Measurements from ENCODE around the gene INO80C.

INO80C gene

DNA sequence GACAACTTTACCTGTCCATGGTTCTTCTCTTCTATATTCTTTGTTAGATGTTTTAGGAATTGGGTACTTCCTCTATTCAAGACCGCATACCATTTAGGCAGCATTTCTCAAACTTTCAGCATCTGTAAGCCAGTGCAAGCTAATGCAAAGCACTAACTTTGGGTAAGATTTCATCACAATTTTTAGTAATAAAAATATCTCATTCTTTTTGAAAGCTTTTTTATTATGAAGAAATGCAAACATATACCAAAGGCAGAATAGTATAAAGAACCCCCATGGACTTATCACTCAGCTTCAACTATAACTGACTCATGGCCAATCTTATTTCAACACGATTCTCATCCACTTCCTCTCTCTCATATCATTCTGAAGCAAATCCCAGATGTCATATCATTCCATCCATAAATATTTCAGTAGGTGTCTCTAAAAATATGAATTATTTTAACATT is 32.9 kb downstream of the INO80C start:
- H3K27ac ChIP-seq = peak overlapping the region; percentile 73; the same call in 1 of the 2 replicates
- peak overlapping the region; percentile 94 for H3K4me2 ChIP-seq
- H3K9ac ChIP-seq = no peak overlapping the region
- TF ChIP-seq Cebpa-rat (IDR thresholded peaks at IDR 0.05) = no peak
- peak overlapping the region; percentile 57; the same call in 1 of the 2 replicates for H3K4me3 ChIP-seq
- H3K9me3 ChIP-seq = no peaks in the 10 kb centered on the region; the same call in 1 of the 2 replicates
- no peaks in the 10 kb centered on the region for H3K27me3 ChIP-seq
- no peaks in the 10 kb centered on the region for H4K20me1 ChIP-seq
- H3K36me3 ChIP-seq = no peaks in the 10 kb centered on the region
- H3K4me1 ChIP-seq = peaks cover 83% of the 10 kb centered on the region

DNA sequence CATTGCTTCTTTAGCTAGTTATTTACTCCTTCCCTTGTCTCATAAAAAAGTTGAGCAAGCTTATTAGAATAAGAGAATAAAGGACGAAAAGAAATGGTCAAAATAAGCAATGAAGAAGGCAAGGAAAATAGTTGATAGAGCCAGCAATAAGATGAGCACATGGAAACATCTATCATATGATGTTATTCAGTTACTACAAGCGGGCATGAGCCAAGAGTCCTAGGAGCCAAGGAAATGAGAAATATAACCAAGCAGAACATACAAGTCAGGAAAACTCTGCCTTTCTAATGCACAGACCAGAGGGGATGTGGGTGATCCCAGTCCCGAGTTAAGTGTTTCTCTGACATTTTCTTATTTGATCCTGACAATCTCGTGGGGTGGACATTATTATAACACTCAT is 33.9 kb downstream of the INO80C start:
- H3K27me3 ChIP-seq = no peaks in the 10 kb centered on the region
- no peak overlapping the region for H3K9ac ChIP-seq
- peak overlapping the region; percentile 73 for H3K27ac ChIP-seq
- peaks cover 78% of the 10 kb centered on the region for H3K4me1 ChIP-seq
- no peaks in the 10 kb centered on the region; the same call in 1 of the 2 replicates for H3K9me3 ChIP-seq
- H3K4me2 ChIP-seq = peak overlapping the region; percentile 94
- peak overlapping the region; percentile 21; the same call in 1 of the 2 replicates for H3K4me3 ChIP-seq
- H4K20me1 ChIP-seq = no peaks in the 10 kb centered on the region
- no peak for TF ChIP-seq Cebpa-rat (IDR thresholded peaks at IDR 0.05)
- no peaks in the 10 kb centered on the region for H3K36me3 ChIP-seq

DNA sequence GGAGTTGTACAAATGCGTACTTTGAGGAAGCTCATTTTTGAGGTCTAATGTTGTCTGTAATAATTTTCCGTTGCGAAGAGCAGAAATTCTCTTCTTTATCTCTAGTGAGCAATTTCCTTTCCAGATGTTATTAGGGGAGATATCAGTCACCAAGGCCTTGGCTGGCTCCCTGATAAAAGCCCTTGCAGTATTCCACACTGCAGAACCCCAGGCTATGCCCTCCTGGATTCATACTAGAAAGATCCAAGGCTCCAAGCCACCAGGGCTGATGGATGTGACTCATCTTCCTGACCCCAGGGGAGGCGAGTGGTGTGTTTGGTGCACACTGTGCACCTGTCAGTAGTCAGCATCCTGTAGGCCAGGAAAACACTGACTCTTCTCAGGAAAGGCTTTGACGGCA is 34.7 kb downstream of the INO80C start:
- Histone ChIP-seq H3K36me3 (peaks cover 3% of the 10 kb centered on the region; the same call in 1 of the 2 replicates), H3K27me3 (no peaks in the 10 kb centered on the region), H3K9ac (peak overlapping the region; percentile 28; the same call in 1 of the 2 replicates), H3K4me3 (peak overlapping the region; percentile 21; the same call in 1 of the 2 replicates), H4K20me1 (no peaks in the 10 kb centered on the region), H3K9me3 (no peaks in the 10 kb centered on the region; the same call in 1 of the 2 replicates), H3K4me1 (peaks cover 75% of the 10 kb centered on the region), H3K27ac (peak overlapping the region; percentile 73), H3K4me2 (peak overlapping the region; percentile 94)
- no peak for TF ChIP-seq Cebpa-rat (IDR thresholded peaks at IDR 0.05)

DNA sequence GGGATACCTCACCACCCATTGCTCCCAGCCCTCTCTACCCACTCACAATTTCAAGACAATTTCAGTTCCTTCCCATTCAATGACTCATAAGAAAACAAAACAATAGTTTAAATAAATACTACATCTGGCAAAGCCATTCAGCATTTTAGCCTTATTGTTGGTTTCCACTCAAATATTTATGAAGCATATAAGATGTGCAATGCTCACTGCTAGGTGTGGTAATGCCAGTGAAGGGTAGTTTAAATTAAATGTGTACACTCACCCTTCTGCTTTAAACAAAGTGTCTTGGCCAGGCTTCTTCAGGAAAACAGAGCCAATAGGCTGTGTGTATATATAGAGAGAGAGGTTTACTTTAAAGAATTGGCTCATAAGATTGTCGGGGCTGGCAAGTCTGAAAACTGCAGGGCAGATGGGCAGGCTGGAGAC is 37.0 kb downstream of the INO80C start:
- no peak overlapping the region for H3K9ac ChIP-seq
- peak overlapping the region; percentile 39; the same call in 1 of the 2 replicates for H3K27ac ChIP-seq
- H3K4me1 ChIP-seq = peaks cover 52% of the 10 kb centered on the region
- H3K36me3 ChIP-seq = peaks cover 14% of the 10 kb centered on the region; the same call in 1 of the 2 replicates
- no peaks in the 10 kb centered on the region; the same call in 1 of the 2 replicates for H3K9me3 ChIP-seq
- H3K4me3 ChIP-seq = no peak overlapping the region
- TF ChIP-seq Cebpa-rat (IDR thresholded peaks at IDR 0.05) = no peak
- H4K20me1 ChIP-seq = no peaks in the 10 kb centered on the region
- no peak overlapping the region for H3K4me2 ChIP-seq
- H3K27me3 ChIP-seq = no peaks in the 10 kb centered on the region

DNA sequence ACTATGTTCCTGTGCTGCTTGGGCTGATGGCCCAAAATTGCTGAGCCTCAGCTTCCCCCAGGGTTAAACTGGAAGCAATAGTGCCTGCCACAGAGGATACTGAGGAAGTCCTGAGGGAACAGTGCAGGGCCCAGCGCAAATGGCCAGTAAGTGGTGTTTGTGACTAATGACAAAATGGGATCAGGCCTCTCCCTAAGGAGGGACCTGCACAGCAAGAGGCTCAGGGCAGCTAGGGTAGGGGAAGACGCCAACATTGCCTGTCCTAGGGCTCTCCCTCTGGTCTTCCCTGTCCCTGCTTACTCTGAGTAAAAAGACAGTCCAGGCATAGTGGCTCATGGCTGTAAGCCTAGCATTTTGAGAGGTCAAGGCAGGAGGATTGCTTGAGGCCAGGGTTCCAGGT is 37.8 kb downstream of the INO80C start:
- Histone ChIP-seq H3K4me2 (no peak overlapping the region), H4K20me1 (no peaks in the 10 kb centered on the region), H3K36me3 (peaks cover 14% of the 10 kb centered on the region; the same call in 1 of the 2 replicates), H3K27ac (peak overlapping the region; percentile 11; the same call in 1 of the 2 replicates), H3K4me3 (no peak overlapping the region), H3K27me3 (no peaks in the 10 kb centered on the region), H3K9ac (no peak overlapping the region), H3K4me1 (peaks cover 44% of the 10 kb centered on the region), H3K9me3 (no peaks in the 10 kb centered on the region; the same call in 1 of the 2 replicates)
- TF ChIP-seq Cebpa-rat (IDR thresholded peaks at IDR 0.05) = no peak

DNA sequence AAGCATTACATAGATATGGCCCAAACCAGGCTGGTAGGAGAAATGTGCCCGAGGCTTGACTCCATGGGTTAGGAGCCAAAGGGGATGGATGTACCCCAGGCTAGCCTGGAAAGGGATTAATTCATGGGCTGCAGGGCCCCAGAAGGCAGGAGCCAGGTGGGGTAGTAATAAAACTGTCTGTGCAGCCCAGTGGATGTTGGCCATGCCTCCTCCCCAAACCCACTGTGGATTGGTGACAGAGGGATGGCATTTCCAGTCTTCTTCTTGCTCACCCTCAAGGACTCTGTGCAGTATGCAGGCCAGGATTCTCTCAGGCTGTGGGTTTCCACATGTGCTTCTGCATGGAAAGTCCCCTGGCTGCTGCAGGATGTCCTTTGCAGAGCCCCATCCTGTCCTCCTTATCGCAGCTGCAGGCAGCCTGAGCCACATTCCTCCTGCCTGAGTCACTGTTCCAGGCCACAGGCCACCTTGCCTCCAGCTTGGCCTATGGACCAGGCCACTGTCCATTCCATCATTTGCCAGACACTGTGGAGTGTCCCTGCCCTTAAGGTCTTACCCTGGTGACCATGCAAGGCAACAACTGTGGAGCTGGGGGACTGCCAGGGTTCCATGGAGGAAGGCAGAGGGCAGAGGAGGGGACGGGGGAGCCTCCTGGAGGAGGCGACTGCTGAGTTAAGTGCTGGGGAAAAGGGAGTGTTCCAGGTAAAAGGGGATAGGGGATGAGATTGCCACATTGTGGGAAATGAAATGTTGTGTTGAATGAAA is 38.9 kb downstream of the INO80C start:
- Histone ChIP-seq H3K4me2 (peak overlapping the region; percentile 23; the same call in 1 of the 2 replicates), H3K36me3 (peaks cover 14% of the 10 kb centered on the region; the same call in 1 of the 2 replicates), H3K4me1 (peaks cover 33% of the 10 kb centered on the region), H3K27me3 (no peaks in the 10 kb centered on the region), H3K4me3 (no peak overlapping the region), H3K27ac (0 out of 2 replicates have a peak overlapping the region, but pooled peaks have one; percentile 11), H3K9me3 (no peaks in the 10 kb centered on the region; the same call in 1 of the 2 replicates), H3K9ac (no peak overlapping the region), H4K20me1 (no peaks in the 10 kb centered on the region)
- TF ChIP-seq Cebpa-rat (IDR thresholded peaks at IDR 0.05) = no peak

DNA sequence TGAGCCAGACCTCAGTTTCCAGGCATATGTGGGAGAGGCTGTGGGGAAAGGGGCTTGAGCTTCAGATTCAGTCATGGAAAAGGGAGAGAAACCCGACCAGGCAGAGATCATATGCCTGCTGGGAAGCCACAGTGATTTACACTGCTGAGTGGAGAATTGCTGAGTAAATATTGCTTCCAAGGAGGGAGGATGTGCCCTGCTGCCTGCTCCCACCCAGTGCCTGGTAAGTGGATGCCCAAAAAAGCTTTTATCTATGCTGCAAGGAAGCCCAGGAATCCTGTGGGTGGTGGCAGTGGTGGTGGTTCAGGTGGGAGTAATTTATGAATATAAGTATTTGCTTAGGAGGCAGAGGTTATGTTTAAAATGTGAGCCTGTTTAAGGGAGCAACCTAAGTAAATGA is 39.5 kb downstream of the INO80C start:
- peaks cover 14% of the 10 kb centered on the region; the same call in 1 of the 2 replicates for H3K36me3 ChIP-seq
- H3K4me2 ChIP-seq = peak overlapping the region; percentile 23; the same call in 1 of the 2 replicates
- H3K27me3 ChIP-seq = no peaks in the 10 kb centered on the region
- H3K4me1 ChIP-seq = peaks cover 27% of the 10 kb centered on the region
- no peak overlapping the region for H3K4me3 ChIP-seq
- H4K20me1 ChIP-seq = no peaks in the 10 kb centered on the region
- no peaks in the 10 kb centered on the region; the same call in 1 of the 2 replicates for H3K9me3 ChIP-seq
- no peak overlapping the region for H3K9ac ChIP-seq
- no peak for TF ChIP-seq Cebpa-rat (IDR thresholded peaks at IDR 0.05)
- H3K27ac ChIP-seq = no peak overlapping the region

DNA sequence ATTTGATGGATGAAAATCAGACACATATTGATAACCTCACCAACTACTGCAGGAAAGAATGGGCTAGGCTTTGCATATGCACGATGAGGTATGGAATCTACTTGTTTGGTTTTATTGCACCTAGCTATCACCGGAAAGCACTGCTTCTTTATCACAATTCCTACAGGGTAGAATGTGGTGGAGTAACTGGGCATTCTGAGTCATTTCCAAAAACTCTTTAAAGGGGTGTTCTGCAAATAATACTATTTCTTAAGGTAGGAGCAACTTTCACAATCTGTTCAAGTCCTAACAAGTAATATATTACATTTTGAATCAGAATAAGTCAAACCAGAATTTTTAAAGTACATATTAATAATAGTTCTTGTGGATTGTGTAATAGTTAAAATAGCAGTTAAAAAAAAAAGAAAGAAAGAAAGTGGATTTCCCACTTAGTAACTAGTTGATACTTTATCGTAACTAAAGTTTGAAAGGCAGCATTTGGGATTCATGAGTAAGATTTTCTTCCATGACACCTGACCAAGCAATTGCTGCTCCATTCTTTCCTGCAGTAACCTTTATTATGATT is 40.5 kb downstream of the INO80C start:
- Histone ChIP-seq H3K4me2 (no peak overlapping the region), H3K9ac (no peak overlapping the region), H3K4me3 (no peak overlapping the region), H3K27ac (no peak overlapping the region), H3K4me1 (peaks cover 16% of the 10 kb centered on the region), H3K9me3 (peaks cover 3% of the 10 kb centered on the region; the same call in 1 of the 2 replicates), H3K36me3 (peaks cover 14% of the 10 kb centered on the region; the same call in 1 of the 2 replicates), H3K27me3 (no peaks in the 10 kb centered on the region), H4K20me1 (no peaks in the 10 kb centered on the region)
- TF ChIP-seq Cebpa-rat (IDR thresholded peaks at IDR 0.05) = no peak

DNA sequence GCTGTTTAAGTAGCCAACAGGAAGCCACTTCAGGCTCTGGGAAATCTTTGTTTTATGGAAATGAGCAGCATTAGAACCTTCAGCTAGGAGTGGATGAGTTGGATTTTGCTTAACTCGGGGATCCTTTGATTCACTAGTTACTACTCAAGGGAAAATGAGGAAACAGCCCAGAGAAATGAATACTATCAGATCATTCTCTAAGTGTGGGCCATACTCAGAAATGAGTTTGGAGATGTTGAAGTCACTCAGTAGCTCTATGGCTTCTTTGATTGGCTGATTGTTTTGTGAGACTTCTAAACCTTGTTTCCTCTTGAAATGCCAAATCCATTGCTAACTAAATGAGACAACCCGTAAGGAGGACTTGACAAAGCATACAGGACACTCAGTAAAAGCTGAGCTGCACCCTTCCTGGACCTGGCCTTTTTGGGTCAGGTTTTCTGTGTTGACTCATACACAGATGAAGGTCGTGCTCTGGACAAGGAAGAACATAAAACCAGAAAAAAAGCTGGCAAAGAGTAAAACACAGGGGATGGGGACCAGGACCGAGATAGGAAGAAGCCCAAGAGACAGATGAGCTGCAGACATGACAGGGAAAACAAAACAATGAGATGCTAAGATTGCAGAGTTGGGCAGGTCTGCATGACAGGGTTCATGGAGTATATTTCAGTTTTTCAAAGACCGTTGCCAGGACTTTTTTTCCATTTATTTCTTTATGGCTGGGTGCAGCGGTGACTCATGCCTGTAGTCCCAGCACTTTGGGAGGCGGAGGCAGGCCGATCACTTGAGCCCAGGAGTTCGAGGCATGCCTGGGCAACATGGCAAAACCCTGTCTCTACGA is 41.6 kb downstream of the INO80C start:
- Histone ChIP-seq H3K4me3 (no peak overlapping the region), H3K4me1 (peaks cover 10% of the 10 kb centered on the region), H3K9ac (no peak overlapping the region), H3K36me3 (peaks cover 14% of the 10 kb centered on the region; the same call in 1 of the 2 replicates), H3K27me3 (no peaks in the 10 kb centered on the region), H4K20me1 (no peaks in the 10 kb centered on the region), H3K4me2 (no peak overlapping the region), H3K27ac (no peak overlapping the region), H3K9me3 (peaks cover 5% of the 10 kb centered on the region; the same call in 1 of the 2 replicates)
- no peak for TF ChIP-seq Cebpa-rat (IDR thresholded peaks at IDR 0.05)

All from BLaER1 (cell line).